DND-41 (cell line): ENCODE data around the gene NANOG.

Experiments
- EZH2 ChIP-seq: IDR thresholded peaks from 3 replicates; pipeline ENCODE4 v1.6.1; 2012; ENCODE audit warnings: borderline replicate concordance, low read depth, mild to moderate bottlenecking, moderate library complexity, low read length, inconsistent platforms; ENCODE audit not compliant: severe bottlenecking
- TF ChIP-seq, protein P1 (sequence below): IDR thresholded peaks from 2 replicates; pipeline ENCODE4 v1.5.1; 2012; ENCODE audit warnings: borderline replicate concordance, low read length, moderate library complexity, mild to moderate bottlenecking; ENCODE audit not compliant: poor library complexity, severe bottlenecking; ENCODE audit errors: extremely low read depth

- TF ChIP-seq, protein P1, sequence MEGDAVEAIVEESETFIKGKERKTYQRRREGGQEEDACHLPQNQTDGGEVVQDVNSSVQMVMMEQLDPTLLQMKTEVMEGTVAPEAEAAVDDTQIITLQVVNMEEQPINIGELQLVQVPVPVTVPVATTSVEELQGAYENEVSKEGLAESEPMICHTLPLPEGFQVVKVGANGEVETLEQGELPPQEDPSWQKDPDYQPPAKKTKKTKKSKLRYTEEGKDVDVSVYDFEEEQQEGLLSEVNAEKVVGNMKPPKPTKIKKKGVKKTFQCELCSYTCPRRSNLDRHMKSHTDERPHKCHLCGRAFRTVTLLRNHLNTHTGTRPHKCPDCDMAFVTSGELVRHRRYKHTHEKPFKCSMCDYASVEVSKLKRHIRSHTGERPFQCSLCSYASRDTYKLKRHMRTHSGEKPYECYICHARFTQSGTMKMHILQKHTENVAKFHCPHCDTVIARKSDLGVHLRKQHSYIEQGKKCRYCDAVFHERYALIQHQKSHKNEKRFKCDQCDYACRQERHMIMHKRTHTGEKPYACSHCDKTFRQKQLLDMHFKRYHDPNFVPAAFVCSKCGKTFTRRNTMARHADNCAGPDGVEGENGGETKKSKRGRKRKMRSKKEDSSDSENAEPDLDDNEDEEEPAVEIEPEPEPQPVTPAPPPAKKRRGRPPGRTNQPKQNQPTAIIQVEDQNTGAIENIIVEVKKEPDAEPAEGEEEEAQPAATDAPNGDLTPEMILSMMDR, result no peak
- no peak for TF ChIP-seq EZH2
These were observed 37.8 kb upstream of the NANOG start for GRCh38 chr12:7751394-7751793.
